NT2/D1 (cell line): ENCODE measurements around the gene LBHD1.

ENCODE experiments used
- YY1 ChIP-seq: IDR thresholded peaks from 2 replicates; pipeline ENCODE4 v1.6.1; 2011; ENCODE audit not compliant: insufficient read length, insufficient read depth
- ZNF274 ChIP-seq: IDR thresholded peaks from 2 replicates; pipeline ENCODE4 v1.6.1; 2011; ENCODE audit warnings: mild to moderate bottlenecking, low read depth, low read length

DNA sequence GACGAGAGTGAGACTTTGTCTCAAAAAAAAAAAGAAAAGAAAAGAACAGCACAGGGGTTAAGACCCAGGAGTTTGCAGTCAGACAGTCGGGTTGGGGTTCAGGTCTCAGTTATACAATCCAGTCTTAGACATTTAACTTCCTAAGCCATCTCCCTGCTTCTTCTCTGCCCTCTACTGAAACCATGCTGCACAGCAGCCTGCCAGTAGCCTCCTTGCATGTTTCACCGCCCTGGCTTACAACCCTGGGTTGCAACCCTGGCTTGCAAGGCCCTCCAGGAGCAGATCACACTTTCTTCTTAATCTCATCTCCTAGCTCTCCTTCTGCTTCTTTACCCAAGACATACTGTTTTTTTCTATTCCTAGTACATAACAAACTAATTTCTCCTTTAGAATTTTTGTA lies 44.4 kb downstream of the LBHD1 start:
- TF ChIP-seq YY1 = no peak
- no peak for TF ChIP-seq ZNF274
